GM12891 (cell line): ENCODE results near the gene CACNG5.

Experiments used
- PAX5 ChIP-seq: IDR thresholded peaks from 2 replicates; pipeline ENCODE4 v1.6.1; 2011; ENCODE audit warnings: low read length, moderate library complexity, mild to moderate bottlenecking; ENCODE audit not compliant: insufficient read depth, severe bottlenecking
- POLR2A ChIP-seq: IDR thresholded peaks from 2 replicates; pipeline ENCODE4 v1.6.1; 2011; ENCODE audit warnings: low read depth, low read length, control low read depth
- POLR2AphosphoS5 ChIP-seq: IDR thresholded peaks from 2 replicates; pipeline ENCODE4 v1.6.1; 2011; ENCODE audit warnings: low read depth, low read length, control low read depth
- POU2F2 ChIP-seq: IDR thresholded peaks from 2 replicates; pipeline ENCODE4 v1.6.1; 2011; ENCODE audit warnings: low read depth, mild to moderate bottlenecking, control low read depth, low read length, moderate library complexity
- SPI1 ChIP-seq: IDR thresholded peaks from 2 replicates; pipeline ENCODE4 v1.6.1; 2011; ENCODE audit warnings: low read depth, low read length, control low read depth
- TAF1 ChIP-seq: IDR thresholded peaks from 2 replicates; pipeline ENCODE4 v1.6.1; 2011; ENCODE audit warnings: low read depth, low read length, control low read depth

GRCh38 chr17:66909804-66910373, 75.0 kb downstream of the CACNG5 start:
- no peak for TF ChIP-seq PAX5
- TF ChIP-seq POLR2AphosphoS5, result no peak
- TF ChIP-seq POLR2A, result no peak
- TF ChIP-seq TAF1, result no peak
- TF ChIP-seq POU2F2, result no peak
- no peak for TF ChIP-seq SPI1
